AG09309 (cell line): Measurements from ENCODE around the gene MAD1L1.

Source experiments
- DNase-seq: peaks from one replicate; pipeline ENCODE4 v3.0.0-alpha.2; 2010; ENCODE audit warnings: low read depth
- H3K4me3 ChIP-seq: 2 replicates; pipeline ENCODE4 v1.5.1; 2011; ENCODE audit warnings: mild to moderate bottlenecking, low read depth, low read length, moderate library complexity; ENCODE audit not compliant: control insufficient read depth
- TF ChIP-seq, protein P1 (sequence below): IDR thresholded peaks from 2 replicates; pipeline ENCODE4 v1.5.1; 2011; ENCODE audit warnings: mild to moderate bottlenecking, low read depth, low read length, inconsistent platforms; ENCODE audit not compliant: insufficient read depth, control insufficient read depth; ENCODE audit errors: missing control alignments

Gene MAD1L1

DNA sequence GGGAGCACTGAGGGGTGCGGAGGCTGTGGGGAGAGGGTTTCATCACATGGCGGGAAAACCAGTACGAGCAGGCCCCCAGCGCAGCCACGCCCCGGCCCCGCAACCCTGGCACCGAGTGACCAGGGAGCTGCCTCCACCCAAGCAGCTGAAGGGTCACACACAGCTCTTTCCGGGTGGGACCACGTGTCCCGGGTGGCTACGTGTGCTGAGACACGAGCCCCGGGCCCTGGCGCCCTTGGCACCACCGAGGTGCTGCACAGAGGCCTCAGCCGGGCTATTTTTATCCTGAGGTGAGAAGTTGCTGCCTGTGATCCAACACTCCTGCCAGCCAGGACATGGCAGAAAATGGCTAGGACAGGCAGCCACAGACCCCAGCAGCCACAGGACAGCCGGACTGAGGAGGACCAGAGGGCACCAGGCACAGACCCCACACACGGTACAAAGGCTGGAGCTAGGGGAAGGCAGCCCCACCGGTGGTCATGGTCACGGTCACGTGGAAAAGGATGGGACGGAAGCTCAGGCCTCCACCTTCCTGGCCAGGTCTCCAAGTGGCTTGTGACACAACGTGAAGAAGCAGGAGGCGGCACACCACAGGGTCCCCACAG lies 223.7 kb downstream of the MAD1L1 start:
- no peak for DNase-seq
- H3K4me3 ChIP-seq: no peak overlapping the region
- TF ChIP-seq, protein P1, sequence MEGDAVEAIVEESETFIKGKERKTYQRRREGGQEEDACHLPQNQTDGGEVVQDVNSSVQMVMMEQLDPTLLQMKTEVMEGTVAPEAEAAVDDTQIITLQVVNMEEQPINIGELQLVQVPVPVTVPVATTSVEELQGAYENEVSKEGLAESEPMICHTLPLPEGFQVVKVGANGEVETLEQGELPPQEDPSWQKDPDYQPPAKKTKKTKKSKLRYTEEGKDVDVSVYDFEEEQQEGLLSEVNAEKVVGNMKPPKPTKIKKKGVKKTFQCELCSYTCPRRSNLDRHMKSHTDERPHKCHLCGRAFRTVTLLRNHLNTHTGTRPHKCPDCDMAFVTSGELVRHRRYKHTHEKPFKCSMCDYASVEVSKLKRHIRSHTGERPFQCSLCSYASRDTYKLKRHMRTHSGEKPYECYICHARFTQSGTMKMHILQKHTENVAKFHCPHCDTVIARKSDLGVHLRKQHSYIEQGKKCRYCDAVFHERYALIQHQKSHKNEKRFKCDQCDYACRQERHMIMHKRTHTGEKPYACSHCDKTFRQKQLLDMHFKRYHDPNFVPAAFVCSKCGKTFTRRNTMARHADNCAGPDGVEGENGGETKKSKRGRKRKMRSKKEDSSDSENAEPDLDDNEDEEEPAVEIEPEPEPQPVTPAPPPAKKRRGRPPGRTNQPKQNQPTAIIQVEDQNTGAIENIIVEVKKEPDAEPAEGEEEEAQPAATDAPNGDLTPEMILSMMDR: no peak

DNA sequence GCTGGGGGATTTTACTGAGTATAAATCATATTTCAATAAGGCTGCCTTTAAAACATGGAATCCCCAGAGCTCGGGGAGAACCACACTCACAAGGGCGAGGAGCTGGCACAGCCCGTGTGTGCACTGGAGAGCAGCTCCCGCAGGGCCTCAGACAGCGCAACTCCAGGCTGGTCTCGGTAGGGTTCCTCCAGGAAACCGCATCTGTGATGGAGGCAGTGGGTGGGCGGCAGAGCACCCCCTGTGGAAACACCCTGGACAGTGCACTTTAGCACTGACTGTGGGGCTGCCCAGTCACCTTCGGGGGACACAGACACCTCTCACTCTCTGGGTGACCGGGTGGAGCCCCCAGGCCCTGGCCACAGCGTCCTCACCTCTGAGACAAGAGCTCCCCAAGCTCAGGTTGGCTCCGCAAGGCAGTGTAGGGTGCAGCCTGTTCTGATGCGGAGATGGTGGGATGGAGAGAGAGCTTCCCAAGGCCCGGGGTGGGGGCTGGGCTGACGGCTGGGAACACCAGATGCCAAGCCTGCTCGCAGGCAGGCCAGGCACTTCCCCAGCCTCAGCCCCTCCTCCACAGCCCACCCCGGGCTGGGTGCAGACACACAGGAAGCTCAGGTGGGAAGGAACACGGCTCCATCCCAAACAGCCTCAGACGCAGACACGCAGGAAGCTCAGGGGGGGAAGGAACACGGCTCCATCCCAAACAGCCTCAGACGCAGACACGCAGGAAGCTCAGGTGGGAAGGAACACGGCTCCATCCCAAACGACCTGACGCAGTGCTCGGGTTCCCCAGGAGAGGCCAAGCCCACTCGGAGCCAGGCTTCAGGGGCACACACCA lies 224.4 kb downstream of the MAD1L1 start:
- no peak for DNase-seq
- H3K4me3 ChIP-seq: no peak overlapping the region
- TF ChIP-seq, protein P1: no peak

DNA sequence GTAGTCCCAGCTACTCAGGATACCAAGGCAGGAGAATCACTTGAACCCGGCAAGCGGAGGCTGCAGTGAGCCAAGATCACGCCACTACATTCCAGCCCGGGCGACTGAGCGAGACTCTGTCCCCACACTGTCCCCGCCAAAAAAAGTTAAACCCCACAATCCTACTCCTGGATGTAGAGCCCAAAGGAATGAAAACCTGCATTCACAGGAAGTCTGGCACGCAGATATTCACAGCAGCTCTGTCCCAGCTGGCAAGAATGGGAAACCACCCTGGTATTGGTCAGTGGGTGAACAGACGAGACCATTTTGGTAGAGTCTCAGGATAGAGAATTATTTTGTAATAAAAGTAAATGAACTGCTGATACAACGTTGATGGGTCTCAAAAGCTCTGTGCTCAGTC lies 225.2 kb downstream of the MAD1L1 start:
- TF ChIP-seq, protein P1: no peak
- no peak overlapping the region for H3K4me3 ChIP-seq
- DNase-seq: no peak

DNA sequence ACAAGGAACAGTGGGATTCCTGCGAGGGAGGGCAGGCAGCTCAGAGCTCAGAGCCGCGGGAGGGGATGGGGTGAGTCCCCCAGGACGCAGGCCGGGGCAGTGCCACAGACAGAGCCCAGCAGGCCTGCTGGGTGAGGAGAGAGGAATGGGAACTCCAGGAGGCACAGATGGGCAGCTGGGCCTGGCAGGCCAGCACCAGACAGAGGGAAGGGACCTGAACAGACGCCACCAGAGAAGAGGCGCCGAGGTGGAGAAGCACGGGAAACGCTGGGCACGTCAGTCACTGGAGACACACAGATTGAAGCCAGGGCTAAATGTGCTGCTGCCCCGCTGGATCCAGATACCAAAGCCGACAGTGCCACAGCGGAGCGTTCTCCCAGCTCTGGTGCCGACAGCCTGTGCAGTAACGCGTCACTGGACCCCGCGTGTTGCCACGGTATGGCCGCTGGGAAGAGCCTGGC lies 225.8 kb downstream of the MAD1L1 start:
- H3K4me3 ChIP-seq: no peak overlapping the region
- TF ChIP-seq, protein P1: no peak
- DNase-seq: no peak

DNA sequence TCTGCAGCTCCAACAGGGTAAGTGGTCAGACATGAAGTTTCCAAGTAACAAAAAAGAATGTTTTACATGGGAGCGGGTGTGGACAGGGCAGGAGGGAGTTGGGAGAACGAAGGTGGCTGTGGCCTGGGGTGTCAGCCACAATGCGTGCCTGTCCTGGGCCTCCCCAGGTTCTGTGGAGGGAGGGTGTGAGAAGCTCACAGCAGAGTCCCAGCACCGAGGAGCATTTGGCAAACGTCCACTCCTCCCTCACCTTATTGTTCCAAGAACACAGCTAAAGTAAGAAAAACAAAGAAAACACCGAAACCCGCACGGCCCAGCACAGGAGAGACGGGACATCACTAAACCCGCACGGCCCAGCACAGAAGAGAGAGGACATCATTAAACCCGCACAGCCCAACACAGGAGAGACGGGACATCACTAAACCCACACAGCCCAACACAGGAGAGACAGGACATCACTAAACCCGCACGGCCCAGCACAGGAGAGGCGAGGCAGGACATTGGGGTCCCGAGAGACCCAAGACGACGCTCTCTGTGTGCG lies 226.4 kb downstream of the MAD1L1 start:
- TF ChIP-seq, protein P1: no peak
- DNase-seq: no peak
- H3K4me3 ChIP-seq: no peak overlapping the region

DNA sequence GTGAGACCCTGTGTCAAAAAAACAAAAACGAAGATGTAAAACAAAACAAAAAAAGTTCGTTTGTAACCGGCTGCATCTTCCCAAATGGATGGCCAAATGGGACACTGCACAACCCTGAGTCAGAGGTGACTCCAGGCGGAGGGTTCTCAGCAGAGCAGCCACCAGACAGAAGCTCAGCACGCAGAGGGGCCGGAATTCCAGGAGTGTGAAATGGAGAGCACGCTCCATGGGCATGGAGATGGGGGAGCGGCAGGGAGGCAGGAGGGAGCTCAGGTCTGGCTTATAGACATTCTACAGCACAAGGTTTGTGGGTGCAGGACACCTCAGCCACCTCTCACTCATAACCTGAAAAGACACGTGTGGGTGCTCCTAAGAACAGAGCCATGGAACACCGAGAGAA lies 227.0 kb downstream of the MAD1L1 start:
- TF ChIP-seq, protein P1: no peak
- H3K4me3 ChIP-seq: no peak overlapping the region
- DNase-seq: no peak
